OCI-LY7 (cell line): Measurements from ENCODE around the gene AGAP5.

Source experiments
- EZH2phosphoT487 ChIP-seq: fragments of 200-600 bp; sonication (generic); IDR thresholded peaks from 2 replicates; pipeline ENCODE4 v1.6.1; 2018; ENCODE audit warnings: low read depth, borderline replicate concordance, mild to moderate bottlenecking, mixed run types, antibody characterized with exemption, low read length, moderate library complexity, mixed read lengths
- TF ChIP-seq, protein P1 (sequence below): fragments of 200-600 bp; sonication (generic); conservative IDR thresholded peaks from 2 replicates; pipeline ENCODE4 v1.5.1; 2014; ENCODE audit warnings: mild to moderate bottlenecking, antibody characterized with exemption, low read length, moderate library complexity, mixed read lengths

DNA sequence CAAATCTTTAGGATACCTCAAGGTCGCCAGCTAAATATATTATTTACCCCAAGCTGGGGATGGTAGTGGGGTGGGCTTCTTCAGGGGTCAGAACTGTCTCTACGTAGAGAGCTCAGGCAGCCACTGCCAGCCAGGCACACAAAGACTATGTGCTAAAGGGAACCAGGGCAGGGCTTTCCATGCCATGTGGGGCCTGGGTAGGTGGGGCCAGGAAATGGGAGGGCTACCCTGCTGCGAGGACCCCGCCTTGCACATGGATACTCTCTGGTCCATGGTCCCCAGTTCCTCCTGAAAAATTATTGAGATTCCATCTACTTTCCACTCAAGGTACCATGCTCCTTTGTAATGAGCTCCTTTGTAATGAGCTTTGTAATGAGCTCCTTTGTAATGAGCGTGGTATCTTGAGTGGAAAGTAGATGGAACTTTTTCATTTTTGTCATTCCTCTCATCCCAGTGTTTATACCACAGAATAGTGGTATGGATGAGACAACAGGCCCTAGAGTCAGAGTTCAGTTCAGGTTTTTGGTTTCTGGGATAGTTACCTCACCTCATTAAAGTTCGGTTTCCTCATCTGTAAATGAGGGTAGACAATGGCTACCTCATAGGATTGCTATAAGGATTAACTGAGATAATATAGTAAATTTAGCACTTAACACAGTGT, 47.9 kb downstream of the AGAP5 start:
- TF ChIP-seq, protein P1, sequence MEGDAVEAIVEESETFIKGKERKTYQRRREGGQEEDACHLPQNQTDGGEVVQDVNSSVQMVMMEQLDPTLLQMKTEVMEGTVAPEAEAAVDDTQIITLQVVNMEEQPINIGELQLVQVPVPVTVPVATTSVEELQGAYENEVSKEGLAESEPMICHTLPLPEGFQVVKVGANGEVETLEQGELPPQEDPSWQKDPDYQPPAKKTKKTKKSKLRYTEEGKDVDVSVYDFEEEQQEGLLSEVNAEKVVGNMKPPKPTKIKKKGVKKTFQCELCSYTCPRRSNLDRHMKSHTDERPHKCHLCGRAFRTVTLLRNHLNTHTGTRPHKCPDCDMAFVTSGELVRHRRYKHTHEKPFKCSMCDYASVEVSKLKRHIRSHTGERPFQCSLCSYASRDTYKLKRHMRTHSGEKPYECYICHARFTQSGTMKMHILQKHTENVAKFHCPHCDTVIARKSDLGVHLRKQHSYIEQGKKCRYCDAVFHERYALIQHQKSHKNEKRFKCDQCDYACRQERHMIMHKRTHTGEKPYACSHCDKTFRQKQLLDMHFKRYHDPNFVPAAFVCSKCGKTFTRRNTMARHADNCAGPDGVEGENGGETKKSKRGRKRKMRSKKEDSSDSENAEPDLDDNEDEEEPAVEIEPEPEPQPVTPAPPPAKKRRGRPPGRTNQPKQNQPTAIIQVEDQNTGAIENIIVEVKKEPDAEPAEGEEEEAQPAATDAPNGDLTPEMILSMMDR, result no peak
- TF ChIP-seq EZH2phosphoT487, result no peak
